Fibroblast of the aortic adventitia (primary cell): ENCODE results near the gene TANC1. TPM values are rescaled to one million over a fixed set of nuclear protein-coding genes. Genes with fewer than 3 reads are reported as not detected.
A peak's percentile ranks its signal among the peaks of the same experiment; 100 is the strongest.

Source experiments
- DNase-seq: peaks from one replicate; pipeline ENCODE4 v3.0.0-alpha.2; 2010; ENCODE audit warnings: low read depth
- H3K4me3 ChIP-seq: 2 replicates; pipeline ENCODE4 v1.5.1; 2011; ENCODE audit warnings: low read depth, mild to moderate bottlenecking, control low read depth, low read length, moderate library complexity
- CTCF ChIP-seq: IDR thresholded peaks from 2 replicates; pipeline ENCODE4 v1.5.1; 2011; ENCODE audit warnings: mild to moderate bottlenecking, low read length, control low read depth, inconsistent platforms; ENCODE audit not compliant: insufficient read depth
- total RNA-seq: library from RNA; depleted of rRNA; stranded (reverse); fragments of >200 nt; gene quantifications from 2 replicates; pipeline ENCODE4 v1.2.3, GENCODE V29; 2012; ENCODE audit warnings: low replicate concordance

Gene TANC1
- total RNA-seq, 1 donor: 11.9 TPM

- TF ChIP-seq CTCF: no peak
- no peak for DNase-seq
- H3K4me3 ChIP-seq: no peak overlapping the region
These were observed 192.5 kb downstream of the TANC1 start for GRCh38 chr2:159160954-159161353.

- no peak for DNase-seq
- no peak for TF ChIP-seq CTCF
- H3K4me3 ChIP-seq: no peak overlapping the region
These were observed 195.5 kb downstream of the TANC1 start for GRCh38 chr2:159163930-159164329.

- DNase-seq: no peak
- no peak for TF ChIP-seq CTCF
These were observed 196.0 kb downstream of the TANC1 start for GRCh38 chr2:159164457-159164911.

GRCh38 chr2:159165048-159165447, 196.6 kb downstream of the TANC1 start:
- no peak for DNase-seq
- H3K4me3 ChIP-seq: no peak overlapping the region
- no peak for TF ChIP-seq CTCF

More at GRCh38 chr2:159164457-159164911, 196.0 kb downstream of the TANC1 start:
- H3K4me3 ChIP-seq: no peak overlapping the region

- DNase-seq: peak; percentile 26
- H3K4me3 ChIP-seq: no peak overlapping the region
- peak; percentile 34 for TF ChIP-seq CTCF
These were observed 200.3 kb downstream of the TANC1 start for GRCh38 chr2:159168707-159169106.

GRCh38 chr2:159169187-159169586, 200.7 kb downstream of the TANC1 start:
- no peak overlapping the region for H3K4me3 ChIP-seq
- no peak for DNase-seq
- TF ChIP-seq CTCF: no peak

GRCh38 chr2:159172403-159172802, 204.0 kb downstream of the TANC1 start:
- H3K4me3 ChIP-seq: no peak overlapping the region
- no peak for DNase-seq
- no peak for TF ChIP-seq CTCF
